CD14-positive monocyte (primary cell): Measurements from ENCODE around the gene SRPK1. TPM values are rescaled to one million over a fixed set of nuclear protein-coding genes. Genes with fewer than 3 reads are reported as not detected.

Experiments used
- DNase-seq, 3 donors: peaks; one replicate each; pipeline ENCODE4 v3.0.0-alpha.2; 2011 to 2022
- H2AFZ ChIP-seq: 2 replicates; pipeline ENCODE4 v1.6.0; 2012; ENCODE audit warnings: mild to moderate bottlenecking, low read depth, low read length, inconsistent platforms; ENCODE audit not compliant: insufficient read depth, poor library complexity, severe bottlenecking
- H3K27ac ChIP-seq, 2 donors: 1 replicate in 1 of 2; 2 replicates in 1 of 2; pipeline ENCODE4 v1.5.1; 2012 to 2013; ENCODE audit warnings: low read length in 2 of 2, control low read depth in 1 of 2, inconsistent platforms in 1 of 2, low read depth in 1 of 2, mild to moderate bottlenecking in 1 of 2
- H3K27me3 ChIP-seq, 2 donors: one replicate each; pipeline versions ENCODE4 v1.6.0 to v1.6.1; 2011 to 2013; ENCODE audit warnings: low read length in 2 of 2; ENCODE audit not compliant: control insufficient read depth in 2 of 2, insufficient read depth in 2 of 2
- H3K36me3 ChIP-seq, 2 donors: replicated peaks in 1 of 2; 1 replicate in 1 of 2; 2 replicates in 1 of 2; pipeline versions ENCODE4 v1.5.1 to v1.6.1; 2012 to 2013; ENCODE audit warnings: low read length in 2 of 2, control low read depth in 1 of 2, inconsistent platforms in 1 of 2, mild to moderate bottlenecking in 1 of 2; ENCODE audit not compliant: insufficient read depth in 2 of 2, control insufficient read depth in 1 of 2
- H3K4me1 ChIP-seq, 2 donors: 1 replicate in 1 of 2; 2 replicates in 1 of 2; pipeline versions ENCODE4 v1.5.1 to v1.6.1; 2012 to 2013; ENCODE audit warnings: low read length in 2 of 2, control low read depth in 1 of 2, inconsistent platforms in 1 of 2, mild to moderate bottlenecking in 1 of 2, moderate library complexity in 1 of 2; ENCODE audit not compliant: insufficient read depth in 2 of 2, control insufficient read depth in 1 of 2
- H3K4me2 ChIP-seq: replicated peaks from 2 replicates; pipeline ENCODE3; 2012; ENCODE audit warnings: low read length, moderate library complexity, mild to moderate bottlenecking; ENCODE audit not compliant: poor library complexity, severe bottlenecking; ENCODE audit errors: extremely low read depth
- H3K4me3 ChIP-seq, 3 experiments: fragments of 200-600 bp in 1 of 3; sonication (generic) in 1 of 3; replicated peaks in 1 of 3; 1 replicate in 2 of 3; 2 replicates in 1 of 3; pipeline ENCODE4 v1.5.1; 2011 to 2013; ENCODE audit warnings: low read length in 3 of 3, mild to moderate bottlenecking in 3 of 3, control low read depth in 2 of 3, low read depth in 2 of 3, inconsistent platforms in 1 of 3, moderate library complexity in 1 of 3
- H3K79me2 ChIP-seq: 2 replicates; pipeline ENCODE4 v1.6.0; 2012; ENCODE audit warnings: mild to moderate bottlenecking, control low read depth, inconsistent platforms, low read length, moderate library complexity; ENCODE audit not compliant: insufficient read depth
- H3K9ac ChIP-seq: 2 replicates; pipeline ENCODE4 v1.6.0; 2017; ENCODE audit warnings: low read length, mild to moderate bottlenecking; ENCODE audit not compliant: insufficient read depth, poor library complexity, severe bottlenecking
- H3K9me3 ChIP-seq, 2 donors: replicated peaks in 1 of 2; 1 replicate in 1 of 2; 2 replicates in 1 of 2; pipeline versions ENCODE4 v1.5.1 to v1.6.1; 2012 to 2013; ENCODE audit warnings: low read length in 2 of 2, control low read depth in 1 of 2; ENCODE audit not compliant: control insufficient read depth in 1 of 2, insufficient read depth in 1 of 2
- H4K20me1 ChIP-seq: 2 replicates; pipeline ENCODE4 v1.6.0; 2012; ENCODE audit warnings: mild to moderate bottlenecking, low read length, control low read depth, moderate library complexity; ENCODE audit not compliant: insufficient read depth
- H3K27ac Mint-ChIP-seq, 7 donors: one replicate each; pipeline ENCODE4 v1.8.0; 2020; ENCODE audit warnings: mild to moderate bottlenecking in 7 of 7, mixed read lengths in 7 of 7, moderate library complexity in 6 of 7, inconsistent platforms in 2 of 7
- H3K27me3 Mint-ChIP-seq, 3 donors: one replicate each; pipeline ENCODE4 v1.8.0; 2021 to 2022; ENCODE audit warnings: low read depth in 3 of 3, mild to moderate bottlenecking in 3 of 3, mixed read lengths in 3 of 3, moderate library complexity in 3 of 3, inconsistent platforms in 1 of 3
- H3K36me3 Mint-ChIP-seq, 2 donors: one replicate each; pipeline ENCODE4 v1.8.0; 2020; ENCODE audit warnings: mixed read lengths in 2 of 2, inconsistent platforms in 1 of 2, mild to moderate bottlenecking in 1 of 2
- H3K4me1 Mint-ChIP-seq: one replicate; pipeline ENCODE4 v1.8.0; 2020; ENCODE audit warnings: mild to moderate bottlenecking, mixed read lengths
- H3K4me3 Mint-ChIP-seq, 2 donors: one replicate each; pipeline ENCODE4 v1.8.0; 2020; ENCODE audit warnings: mild to moderate bottlenecking in 2 of 2, mixed read lengths in 2 of 2, moderate library complexity in 1 of 2
- H3K9me3 Mint-ChIP-seq, 7 donors: one replicate each; pipeline ENCODE4 v1.8.0; 2020 to 2022; ENCODE audit warnings: mixed read lengths in 7 of 7, mild to moderate bottlenecking in 6 of 7, moderate library complexity in 6 of 7, inconsistent platforms in 2 of 7
- CTCF ChIP-seq: fragments of 200-600 bp; IDR thresholded peaks from one replicate; pipeline ENCODE4 v1.8.0; 2022; ENCODE audit warnings: antibody characterized with exemption, mild to moderate bottlenecking
- WGBS: methylation state at CpG from one replicate; pipeline ENCODE4 v1.1.5; 2013; ENCODE audit warnings: missing lambda C conversion rate; ENCODE audit not compliant: insufficient coverage; 5-methylcytosine and 5-hydroxymethylcytosine counted together
- intact Hi-C, 2 donors: fragments of 100-400 bp; cut with micrococcal nuclease; formaldehyde crosslinking; loops; one replicate each; pipeline versions ENCODE4 v1.15.0 to v1.15.1; 2023
- polyA plus RNA-seq, 3 donors: library from polyadenylated mRNA; depleted of rRNA in 1 of 3; unstranded in 2 of 3; stranded (reverse) in 1 of 3; fragments of 300-500 nt in 2 of 3; fragments of >200 nt in 1 of 3; fragmentation: Illumina TruSeq in 2 of 3; gene quantifications; 1 replicate in 2 of 3; 2 replicates in 1 of 3; pipeline ENCODE4 v1.2.3, GENCODE V29; 2012 to 2021

Gene SRPK1
- polyA plus RNA-seq, 3 donors: 7.2 to 24.8 (median 20.5) TPM

DNA sequence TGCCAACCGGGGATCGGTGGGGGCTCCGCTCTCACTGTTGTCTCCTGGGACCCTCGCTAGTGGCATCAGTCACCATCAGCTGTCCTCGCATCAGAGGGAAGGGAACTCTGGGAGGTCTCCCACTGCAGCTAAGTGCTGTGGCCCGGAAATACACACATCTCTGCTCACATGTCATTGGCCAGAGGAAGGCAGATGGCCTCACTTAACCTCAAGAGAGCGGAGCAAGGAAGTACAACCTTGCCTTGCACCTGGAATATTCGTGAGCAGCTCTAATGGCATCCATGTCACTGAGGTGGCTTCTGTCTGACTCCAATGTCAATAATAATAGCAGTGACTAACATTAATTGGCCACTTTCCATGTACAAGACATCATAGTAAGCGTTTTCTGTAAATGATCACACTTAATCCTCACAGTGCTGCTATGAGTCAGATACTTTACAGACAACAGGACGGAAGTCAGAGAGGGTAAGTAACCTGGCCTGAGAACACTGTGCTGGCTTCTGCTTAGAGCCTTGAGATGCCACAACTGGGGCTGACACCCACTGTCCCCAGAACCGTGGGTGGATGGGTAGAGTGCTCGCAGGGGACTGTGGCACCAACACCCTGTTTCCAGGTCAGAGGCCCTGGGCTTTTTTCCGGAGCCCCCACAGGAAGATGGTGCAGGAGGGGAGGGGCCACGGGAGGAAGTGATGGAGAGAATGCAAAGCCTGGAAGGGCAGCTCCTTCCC is 109.8 kb downstream of the SRPK1 start:
- no peak overlapping the region for H3K27ac ChIP-seq
- H3K9me3 ChIP-seq: no peaks in the 10 kb centered on the region
- H3K79me2 ChIP-seq: no peaks in the 10 kb centered on the region
- no peak overlapping the region for H2AFZ ChIP-seq
- WGBS: 88% methylated on average over 10 of the region's 14 CpGs
- no peaks in the 10 kb centered on the region for H3K27me3 ChIP-seq
- H3K4me3 ChIP-seq: no peak overlapping the region
- DNase-seq: no peak
- H4K20me1 ChIP-seq: no peaks in the 10 kb centered on the region
- H3K36me3 Mint-ChIP-seq: no peaks in the 10 kb centered on the region
- no peak overlapping the region for H3K9ac ChIP-seq
- no peak for TF ChIP-seq CTCF
- peaks cover 6% of the 10 kb centered on the region for H3K4me1 Mint-ChIP-seq
- peaks cover 6 to 14% (median 9%) of the 10 kb centered on the region in 3 donors for H3K27me3 Mint-ChIP-seq
- peaks cover 4 to 7% of the 10 kb centered on the region in 2 donors for H3K4me1 ChIP-seq
- no peak overlapping the region for H3K4me3 Mint-ChIP-seq
- no peak overlapping the region for H3K4me2 ChIP-seq
- intact Hi-C loops: no loop called here
- no peaks in the 10 kb centered on the region for H3K36me3 ChIP-seq
- peak overlapping the region in 1 of 7 donors; percentile 58 for H3K27ac Mint-ChIP-seq
- H3K9me3 Mint-ChIP-seq: peaks cover 0 to 9% (median 4%) of the 10 kb centered on the region in 7 donors

DNA sequence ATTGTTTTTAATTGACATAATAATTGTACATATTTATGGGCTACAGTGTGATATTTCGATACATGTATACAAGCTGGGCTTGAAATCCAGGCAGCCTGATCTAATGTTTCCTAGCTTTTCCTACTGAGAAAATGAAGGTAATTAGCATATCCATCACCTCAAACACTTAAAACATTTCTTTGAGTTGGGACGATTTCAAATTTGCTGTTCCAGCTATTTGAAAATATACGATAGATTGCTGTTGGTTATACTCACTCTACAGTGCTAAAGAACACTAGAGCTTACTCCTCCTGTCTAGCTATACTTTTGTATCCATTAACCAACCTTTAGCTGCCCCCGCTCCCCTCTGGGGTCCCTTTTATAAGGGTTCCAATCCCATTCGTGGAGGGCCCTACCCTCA is 111.1 kb downstream of the SRPK1 start:
- no peak for DNase-seq
- H3K27me3 ChIP-seq: no peaks in the 10 kb centered on the region
- no peak overlapping the region for H3K4me2 ChIP-seq
- no peaks in the 10 kb centered on the region for H3K79me2 ChIP-seq
- H4K20me1 ChIP-seq: no peaks in the 10 kb centered on the region
- peaks cover 4 to 7% of the 10 kb centered on the region in 2 donors for H3K4me1 ChIP-seq
- no peaks in the 10 kb centered on the region for H3K36me3 ChIP-seq
- no peak overlapping the region for H3K9ac ChIP-seq
- no peaks in the 10 kb centered on the region for H3K36me3 Mint-ChIP-seq
- peaks cover 0 to 4% (median 0%) of the 10 kb centered on the region in 7 donors for H3K9me3 Mint-ChIP-seq
- TF ChIP-seq CTCF: no peak
- H2AFZ ChIP-seq: no peak overlapping the region
- peaks cover 8 to 17% (median 12%) of the 10 kb centered on the region in 3 donors for H3K27me3 Mint-ChIP-seq
- H3K27ac Mint-ChIP-seq: no peak overlapping the region
- intact Hi-C loops: no loop called here
- no peak overlapping the region for H3K4me3 ChIP-seq
- H3K4me3 Mint-ChIP-seq: no peak overlapping the region
- no peak overlapping the region for H3K27ac ChIP-seq
- no peaks in the 10 kb centered on the region for H3K9me3 ChIP-seq
- 17% methylated on average over 1 of the region's 5 CpGs for WGBS
- H3K4me1 Mint-ChIP-seq: peaks cover 7% of the 10 kb centered on the region
